Keratinocyte (primary cell): ENCODE results near the gene RHBDD3.

Experiments used
- EZH2 ChIP-seq: IDR thresholded peaks from one replicate; pipeline ENCODE4 v1.6.1; 2012; ENCODE audit warnings: inconsistent platforms, mild to moderate bottlenecking, low read length, moderate library complexity
- TF ChIP-seq, protein P1 (sequence below), 3 experiments: IDR thresholded peaks in 1 of 3; conservative IDR thresholded peaks in 1 of 3; optimal IDR thresholded peaks in 1 of 3; 2 replicates in 2 of 3; 3 replicates in 1 of 3; pipeline versions ENCODE3 to v1.5.1; 2011; ENCODE audit warnings: low read length in 3 of 3, mild to moderate bottlenecking in 3 of 3, moderate library complexity in 2 of 3, control low read depth in 1 of 3, inconsistent platforms in 1 of 3; ENCODE audit not compliant: insufficient read depth in 2 of 3; ENCODE audit errors: extremely low read depth in 1 of 3

DNA sequence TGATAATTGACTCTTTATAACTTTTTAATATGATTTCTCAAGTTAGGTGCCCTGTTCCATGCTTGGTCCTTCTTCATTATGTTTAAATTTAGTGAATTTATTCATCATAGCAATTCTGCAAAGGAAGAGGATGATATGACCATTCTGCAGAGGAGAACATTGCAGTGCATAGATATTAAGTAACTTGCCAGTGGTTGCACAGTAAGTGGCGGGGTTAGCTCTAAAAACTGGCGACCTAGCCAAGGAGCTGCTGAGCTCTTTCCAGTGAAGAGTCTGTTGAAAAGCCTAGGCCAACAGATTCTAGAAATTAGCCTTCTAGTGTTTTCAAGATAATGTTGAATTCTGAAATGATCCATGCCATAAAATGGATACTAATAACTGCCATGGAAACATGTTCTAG lies 4.8 kb upstream of the RHBDD3 start:
- TF ChIP-seq, protein P1, sequence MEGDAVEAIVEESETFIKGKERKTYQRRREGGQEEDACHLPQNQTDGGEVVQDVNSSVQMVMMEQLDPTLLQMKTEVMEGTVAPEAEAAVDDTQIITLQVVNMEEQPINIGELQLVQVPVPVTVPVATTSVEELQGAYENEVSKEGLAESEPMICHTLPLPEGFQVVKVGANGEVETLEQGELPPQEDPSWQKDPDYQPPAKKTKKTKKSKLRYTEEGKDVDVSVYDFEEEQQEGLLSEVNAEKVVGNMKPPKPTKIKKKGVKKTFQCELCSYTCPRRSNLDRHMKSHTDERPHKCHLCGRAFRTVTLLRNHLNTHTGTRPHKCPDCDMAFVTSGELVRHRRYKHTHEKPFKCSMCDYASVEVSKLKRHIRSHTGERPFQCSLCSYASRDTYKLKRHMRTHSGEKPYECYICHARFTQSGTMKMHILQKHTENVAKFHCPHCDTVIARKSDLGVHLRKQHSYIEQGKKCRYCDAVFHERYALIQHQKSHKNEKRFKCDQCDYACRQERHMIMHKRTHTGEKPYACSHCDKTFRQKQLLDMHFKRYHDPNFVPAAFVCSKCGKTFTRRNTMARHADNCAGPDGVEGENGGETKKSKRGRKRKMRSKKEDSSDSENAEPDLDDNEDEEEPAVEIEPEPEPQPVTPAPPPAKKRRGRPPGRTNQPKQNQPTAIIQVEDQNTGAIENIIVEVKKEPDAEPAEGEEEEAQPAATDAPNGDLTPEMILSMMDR (optimal IDR thresholded peaks at IDR 0.05 in 1 of 3, IDR thresholded peaks at IDR 0.05 in 1 of 3, conservative IDR thresholded peaks at IDR 0.05 in 1 of 3; ENCODE audit: extremely low read depth in 1 of 3, insufficient read depth in 2 of 3, low read length in 3 of 3) = no peak
- TF ChIP-seq EZH2 = no peak
